ENCODE measurements around the gene FAM222A. TPM values are rescaled to one million over a fixed set of nuclear protein-coding genes. Genes with fewer than 3 reads are reported as not detected.

Gene FAM222A
- total RNA-seq, 1 experiment from 2014 or later, result 1.7 TPM

GRCh38 chr12:109797905-109798669 lies 84.5 kb downstream of the FAM222A start:
- DNase-seq (ENCODE audit: low read depth), result no peak

- no peak for DNase-seq (ENCODE audit: low read depth)
These were observed 85.1 kb downstream of the FAM222A start for GRCh38 chr12:109798691-109799090.

- no peak for DNase-seq (ENCODE audit: low read depth)
These were observed 86.9 kb downstream of the FAM222A start for GRCh38 chr12:109800536-109800935.

GRCh38 chr12:109802828-109803227 lies 89.2 kb downstream of the FAM222A start:
- no peak for DNase-seq (ENCODE audit: low read depth)

- no peak for DNase-seq (ENCODE audit: low read depth)
These were observed 90.1 kb downstream of the FAM222A start for GRCh38 chr12:109803678-109804077.

GRCh38 chr12:109804820-109805761 lies 91.5 kb downstream of the FAM222A start:
- peak; percentile 22 for DNase-seq (ENCODE audit: low read depth)

GRCh38 chr12:109807954-109808643 lies 94.5 kb downstream of the FAM222A start:
- no peak for DNase-seq (ENCODE audit: low read depth)

GRCh38 chr12:109808876-109809646 lies 95.4 kb downstream of the FAM222A start:
- DNase-seq (ENCODE audit: low read depth), result no peak

GRCh38 chr12:109810954-109811623 lies 97.5 kb downstream of the FAM222A start:
- DNase-seq (ENCODE audit: low read depth), result no peak

- DNase-seq (ENCODE audit: low read depth), result no peak
These were observed 98.0 kb downstream of the FAM222A start for GRCh38 chr12:109811624-109811995.

- DNase-seq (ENCODE audit: low read depth), result no peak
These were observed 100.3 kb downstream of the FAM222A start for GRCh38 chr12:109813810-109814416.

GRCh38 chr12:109814600-109815150 lies 101.0 kb downstream of the FAM222A start:
- DNase-seq (ENCODE audit: low read depth), result no peak

- no peak for DNase-seq (ENCODE audit: low read depth)
These were observed 101.6 kb downstream of the FAM222A start for GRCh38 chr12:109815225-109815624.

- DNase-seq (ENCODE audit: low read depth), result no peak
These were observed 102.4 kb downstream of the FAM222A start for GRCh38 chr12:109815757-109816617.

- DNase-seq (ENCODE audit: low read depth), result no peak
These were observed 103.2 kb downstream of the FAM222A start for GRCh38 chr12:109816870-109817269.

GRCh38 chr12:109817627-109818231 lies 104.1 kb downstream of the FAM222A start:
- no peak for DNase-seq (ENCODE audit: low read depth)

GRCh38 chr12:109818253-109818652 lies 104.6 kb downstream of the FAM222A start:
- DNase-seq (ENCODE audit: low read depth), result no peak

- peak; percentile 37 for DNase-seq (ENCODE audit: low read depth)
These were observed 105.4 kb downstream of the FAM222A start for GRCh38 chr12:109818905-109819500.

Measured in LHCN-M2 (cell line).